MM.1S (cell line): Measurements from ENCODE around the gene POLN.

Experiments used
- DNase-seq: peaks from one replicate; pipeline ENCODE4 v3.0.0-alpha.2; 2015
- H2AFZ ChIP-seq: fragments of 300-600 bp; sonication (generic); 2 replicates; pipeline ENCODE4 v1.6.0; 2016; ENCODE audit warnings: antibody characterized with exemption, low read length
- H3F3A ChIP-seq: fragments of 300-600 bp; sonication (generic); 2 replicates; pipeline ENCODE4 v1.6.1; 2016; ENCODE audit warnings: mild to moderate bottlenecking, antibody characterized with exemption, low read length, moderate library complexity, mixed read lengths; ENCODE audit not compliant: insufficient read depth
- H3K27ac ChIP-seq: fragments of 300-600 bp; sonication (generic); 2 replicates; pipeline ENCODE4 v1.5.1; 2016; ENCODE audit warnings: mild to moderate bottlenecking, low read length
- H3K27me3 ChIP-seq: fragments of 300-600 bp; sonication (generic); replicated peaks from 2 replicates; pipeline ENCODE4 v1.6.0; 2016; ENCODE audit warnings: low read length; ENCODE audit not compliant: insufficient read depth
- H3K36me3 ChIP-seq: fragments of 300-600 bp; sonication (generic); replicated peaks from 2 replicates; pipeline ENCODE4 v1.6.1; 2016; ENCODE audit warnings: mild to moderate bottlenecking, low read length, mixed read lengths; ENCODE audit not compliant: insufficient read depth
- H3K4me1 ChIP-seq: fragments of 300-600 bp; sonication (generic); 2 replicates; pipeline ENCODE4 v1.6.1; 2016; ENCODE audit warnings: low read length, mixed read lengths
- H3K4me2 ChIP-seq: fragments of 300-600 bp; sonication (generic); 2 replicates; pipeline ENCODE4 v1.6.0; 2016; ENCODE audit warnings: low read depth, low read length
- H3K4me3 ChIP-seq: fragments of 300-600 bp; sonication (generic); 2 replicates; pipeline ENCODE4 v1.5.1; 2016; ENCODE audit warnings: low read length, mixed read lengths
- H3K79me2 ChIP-seq: fragments of 300-600 bp; sonication (generic); 2 replicates; pipeline ENCODE4 v1.6.1; 2016; ENCODE audit warnings: mixed run types, low read length, mixed read lengths
- H3K9ac ChIP-seq: fragments of 300-600 bp; sonication (generic); 2 replicates; pipeline ENCODE4 v1.6.1; 2016; ENCODE audit warnings: low read length, mixed read lengths
- H3K9me2 ChIP-seq: fragments of 300-600 bp; sonication (generic); replicated peaks from 2 replicates; pipeline ENCODE4 v1.6.1; 2016; ENCODE audit warnings: mild to moderate bottlenecking, low read length, mixed read lengths; ENCODE audit not compliant: insufficient read depth
- H3K9me3 ChIP-seq: fragments of 300-600 bp; sonication (generic); replicated peaks from 2 replicates; pipeline ENCODE4 v1.6.1; 2016; ENCODE audit warnings: mild to moderate bottlenecking, low read length, mixed read lengths; ENCODE audit not compliant: insufficient read depth
- H4K20me1 ChIP-seq: fragments of 300-600 bp; sonication (generic); 2 replicates; pipeline ENCODE4 v1.6.1; 2016; ENCODE audit warnings: mild to moderate bottlenecking, low read length, moderate library complexity, mixed read lengths; ENCODE audit not compliant: insufficient read depth
- CTCF ChIP-seq: fragments of 300-600 bp; sonication (generic); IDR thresholded peaks from 2 replicates; pipeline ENCODE4 v1.5.1; 2016; ENCODE audit warnings: antibody characterized with exemption, low read length, mixed read lengths
- EZH2 ChIP-seq: fragments of 300-600 bp; sonication (generic); optimal IDR thresholded peaks from 2 replicates; pipeline ENCODE3; 2017; ENCODE audit warnings: low read depth, mild to moderate bottlenecking, antibody characterized with exemption, low read length, mixed read lengths
- EZH2phosphoT487 ChIP-seq: fragments of 300-600 bp; sonication (generic); IDR thresholded peaks from 2 replicates; pipeline ENCODE4 v1.6.1; 2018; ENCODE audit warnings: antibody characterized with exemption, low read length

POLN gene

DNA sequence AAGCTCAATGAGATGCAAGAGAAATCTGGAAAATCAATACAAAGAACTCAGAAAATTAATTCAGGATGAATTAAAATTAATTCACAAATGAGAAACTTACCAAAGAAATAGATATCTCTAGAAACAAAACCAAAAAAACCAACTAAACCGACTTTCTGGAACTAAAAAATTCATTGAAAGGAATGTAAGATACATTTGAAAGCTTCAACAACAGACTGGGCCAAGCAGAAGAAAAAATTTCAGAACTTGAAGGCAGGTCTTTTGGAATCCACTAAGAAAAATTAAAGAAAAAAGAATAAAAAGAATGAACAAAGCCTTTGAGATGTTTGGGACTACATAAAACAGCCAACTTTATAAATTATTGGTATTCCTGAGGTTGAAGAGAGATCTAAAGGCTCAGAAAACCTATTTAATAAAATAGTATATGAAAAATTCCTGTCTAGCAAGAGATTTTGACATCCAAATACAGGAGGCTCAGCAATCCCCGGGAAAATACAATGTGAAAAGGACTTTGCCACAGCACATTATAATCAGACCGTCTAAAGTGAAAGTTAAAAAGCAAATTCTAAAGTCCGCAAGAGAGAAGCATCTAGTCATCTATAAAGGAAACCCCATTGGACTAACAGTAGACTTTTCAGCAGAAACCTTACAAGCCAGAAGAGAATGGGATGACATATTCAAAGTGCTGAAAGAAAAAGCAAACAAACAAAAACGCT lies 138.6 kb downstream of the POLN start:
- TF ChIP-seq EZH2 (no peak), EZH2phosphoT487 (no peak), CTCF (no peak)
- no peaks in the 10 kb centered on the region for H3K9me3 ChIP-seq
- H3K27ac ChIP-seq = no peak overlapping the region

DNA sequence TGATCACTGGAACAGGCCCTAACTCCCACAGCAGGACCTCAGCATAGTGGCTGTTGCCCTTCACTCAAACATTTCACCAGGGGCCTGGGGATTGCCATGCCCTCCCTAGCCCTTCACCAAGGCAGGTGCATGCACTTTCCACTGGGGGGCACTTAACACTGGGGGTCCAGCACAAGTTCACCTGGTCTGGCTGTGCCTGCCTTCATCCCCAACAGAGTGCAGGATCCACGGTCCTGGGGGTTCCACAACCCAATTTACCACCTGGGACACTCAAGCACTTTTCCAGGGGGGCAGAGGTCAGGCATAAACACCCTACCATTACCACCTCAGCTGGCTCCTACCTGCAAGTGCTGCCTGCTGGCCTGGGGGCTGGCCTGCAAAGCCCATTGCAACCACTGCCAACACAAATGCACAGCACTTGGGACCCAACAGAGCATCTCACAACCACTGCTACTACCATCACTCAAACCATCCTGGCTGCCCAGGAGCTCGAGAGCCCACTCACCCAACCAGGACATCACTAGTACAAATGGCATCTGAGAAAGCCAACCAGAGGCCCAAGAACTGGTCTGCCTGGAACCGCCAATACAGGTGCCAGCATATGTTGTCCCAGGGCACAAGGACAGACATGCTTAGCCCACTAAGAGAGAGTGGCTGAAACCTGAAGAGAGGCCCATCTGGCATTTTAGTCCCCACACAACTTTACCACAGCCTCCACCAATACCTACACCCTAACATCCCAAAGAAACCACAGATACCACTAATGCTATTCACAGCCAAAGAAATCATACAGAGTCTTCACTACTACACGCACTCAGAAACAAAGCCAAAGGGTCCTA lies 139.7 kb downstream of the POLN start:
- Histone ChIP-seq H3K9me2 (no peaks in the 10 kb centered on the region), H4K20me1 (0 out of 2 replicates have a peak, but pooled peaks cover 3% of the 10 kb centered on the region), H3K4me2 (no peak overlapping the region), H3K4me3 (no peak overlapping the region), H3K36me3 (no peaks in the 10 kb centered on the region), H3F3A (no peaks in the 10 kb centered on the region), H2AFZ (no peak overlapping the region), H3K4me1 (0 out of 2 replicates have a peak, but pooled peaks cover 3% of the 10 kb centered on the region), H3K27ac (no peak overlapping the region), H3K9ac (no peak overlapping the region), H3K79me2 (no peaks in the 10 kb centered on the region), H3K9me3 (no peaks in the 10 kb centered on the region), H3K27me3 (0 out of 2 replicates have a peak, but pooled peaks cover 3% of the 10 kb centered on the region)
- no peak for TF ChIP-seq EZH2
- TF ChIP-seq CTCF = no peak
- TF ChIP-seq EZH2phosphoT487 = no peak
- no peak for DNase-seq

More for the DNA sequence above, 138.6 kb downstream of the POLN start:
- Histone ChIP-seq H3K36me3 (no peaks in the 10 kb centered on the region), H2AFZ (no peak overlapping the region), H3K27me3 (0 out of 2 replicates have a peak, but pooled peaks cover 3% of the 10 kb centered on the region), H3K4me3 (no peak overlapping the region), H3K4me1 (0 out of 2 replicates have a peak, but pooled peaks cover 3% of the 10 kb centered on the region), H3K9me2 (no peaks in the 10 kb centered on the region), H3K9ac (no peak overlapping the region), H3K4me2 (no peak overlapping the region), H3F3A (no peaks in the 10 kb centered on the region), H4K20me1 (0 out of 2 replicates have a peak, but pooled peaks cover 3% of the 10 kb centered on the region), H3K79me2 (no peaks in the 10 kb centered on the region)
- DNase-seq = no peak

DNA sequence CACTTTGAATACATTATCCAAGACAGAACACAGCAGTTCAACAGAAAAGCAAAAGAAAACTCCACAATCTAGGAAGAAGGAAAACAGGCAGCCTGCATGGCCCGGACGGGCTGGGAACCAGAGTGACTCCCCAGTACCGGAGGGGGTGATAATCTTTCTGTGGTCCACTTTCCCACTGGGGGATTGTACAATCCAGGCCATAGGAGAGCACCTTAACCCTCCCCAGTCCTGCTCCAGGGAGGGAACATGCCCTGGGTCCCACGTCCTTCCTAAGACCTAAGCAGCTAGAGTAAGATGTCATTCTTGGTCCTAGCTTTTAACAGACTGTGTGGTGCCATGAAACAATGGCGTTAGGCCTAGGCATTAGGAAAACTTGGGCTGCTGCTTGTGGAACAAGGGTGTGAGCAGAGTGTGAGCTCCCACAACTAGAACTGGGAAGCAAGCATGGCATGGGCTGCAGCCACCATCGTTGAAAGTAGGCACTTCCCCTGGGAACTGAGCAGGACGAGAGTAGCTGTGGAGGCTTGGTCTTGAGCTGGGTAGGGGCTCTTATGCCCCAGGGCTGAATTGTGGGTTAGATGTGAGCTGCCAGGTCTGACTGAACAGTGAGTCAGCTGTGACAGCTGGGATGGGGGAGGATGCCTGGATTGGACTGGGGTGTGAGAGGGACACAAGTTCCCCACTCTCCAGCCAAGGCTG lies 140.4 kb downstream of the POLN start:
- Histone ChIP-seq H3K4me2 (no peak overlapping the region), H3F3A (no peaks in the 10 kb centered on the region), H2AFZ (no peak overlapping the region), H3K4me1 (0 out of 2 replicates have a peak, but pooled peaks cover 3% of the 10 kb centered on the region), H3K4me3 (no peak overlapping the region), H4K20me1 (0 out of 2 replicates have a peak, but pooled peaks cover 3% of the 10 kb centered on the region), H3K9me3 (no peaks in the 10 kb centered on the region), H3K27me3 (0 out of 2 replicates have a peak, but pooled peaks cover 3% of the 10 kb centered on the region), H3K36me3 (no peaks in the 10 kb centered on the region), H3K9me2 (no peaks in the 10 kb centered on the region), H3K27ac (no peak overlapping the region), H3K79me2 (no peaks in the 10 kb centered on the region), H3K9ac (no peak overlapping the region)
- TF ChIP-seq CTCF = no peak
- no peak for TF ChIP-seq EZH2phosphoT487
- TF ChIP-seq EZH2 = no peak
- DNase-seq = no peak
